Measurements from ENCODE around the gene KRT72.

Gene KRT72

DNA sequence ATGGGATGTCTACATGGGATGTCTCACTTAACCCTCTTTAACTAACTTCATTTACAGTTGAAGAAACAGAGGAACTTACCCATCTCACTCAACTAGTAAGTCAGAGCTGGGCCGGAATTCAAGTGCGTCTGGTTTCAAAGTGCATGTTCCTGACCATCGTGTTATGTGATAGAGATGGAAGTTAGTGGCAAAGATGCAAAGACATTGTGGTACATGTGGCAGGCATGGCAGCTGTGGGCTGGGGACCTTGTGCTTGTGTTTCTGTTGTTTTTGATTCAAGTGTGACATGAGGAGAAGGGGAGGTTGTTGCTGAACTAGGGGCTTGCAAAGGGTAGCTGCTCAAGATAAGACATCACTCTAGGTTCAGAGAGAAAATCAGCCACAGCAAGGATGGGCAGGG lies 25.3 kb downstream of the KRT72 start:
- DNase-seq: no peak

DNA sequence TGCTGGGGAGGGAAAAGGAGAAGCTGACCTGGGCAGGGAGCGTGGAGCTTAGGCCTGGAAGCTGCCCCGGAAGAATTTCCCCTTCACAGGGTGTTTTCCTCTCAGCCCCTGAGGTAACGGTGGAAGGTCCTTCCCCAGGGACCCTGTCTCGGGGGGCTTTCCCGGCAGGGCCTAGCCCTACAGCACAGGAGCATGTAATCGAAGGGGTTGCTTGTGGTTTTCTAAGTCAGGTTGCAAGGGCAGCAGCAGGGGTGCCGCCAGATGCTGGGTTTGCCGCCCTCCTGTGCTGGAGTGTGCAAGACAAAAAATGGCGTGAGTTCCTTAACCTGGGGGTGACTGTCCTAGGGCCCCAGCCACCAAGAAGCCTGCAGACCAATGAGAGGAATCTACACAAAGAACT lies 26.0 kb downstream of the KRT72 start:
- no peak for DNase-seq

DNA sequence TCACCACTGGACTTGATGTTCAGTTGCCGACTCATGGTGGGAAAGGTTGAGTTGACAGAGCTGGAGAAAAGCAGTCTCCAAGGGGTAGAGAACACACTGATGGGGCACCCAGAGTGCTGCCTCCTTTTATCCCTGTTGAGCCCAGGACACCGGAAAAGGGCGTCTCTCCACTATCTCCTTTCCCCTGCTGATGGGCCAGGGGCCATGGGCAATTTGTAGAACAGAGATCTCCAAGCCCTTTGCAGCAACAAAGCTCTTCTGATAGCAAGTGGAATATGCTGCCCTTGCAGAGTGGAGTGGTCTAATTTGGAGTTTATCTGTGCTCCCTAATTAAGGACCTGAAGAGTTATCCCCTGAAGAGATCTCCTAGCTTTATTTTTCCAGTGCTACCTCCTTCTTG lies 27.5 kb downstream of the KRT72 start, which contains the start of gene KRT74:
KRT74 (minus strand) TSS at position 101 of the 400 bp plus-strand sequence; CDS start at position 35, 66 bp downstream.
- DNase-seq: no peak

DNA sequence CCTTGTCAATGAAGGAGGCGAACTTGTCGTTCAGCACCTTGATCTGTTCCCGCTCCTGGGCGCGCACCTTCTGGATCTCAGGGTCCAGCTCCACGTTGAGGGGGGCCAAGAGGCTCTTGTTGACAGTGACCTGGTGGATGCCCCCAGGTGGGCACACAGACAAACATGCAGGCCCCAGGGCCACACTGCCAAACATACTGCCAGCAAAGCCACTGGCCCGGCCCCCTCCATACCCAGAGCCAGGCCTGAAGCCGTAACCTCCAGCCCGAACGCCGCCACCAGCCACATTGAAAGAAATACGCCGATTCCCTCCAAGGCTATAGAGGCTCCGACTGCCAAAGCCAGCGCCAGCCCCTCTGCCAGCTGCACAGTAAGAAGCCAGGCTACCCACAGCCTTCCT lies 28.0 kb downstream of the KRT72 start:
- no peak for DNase-seq

DNA sequence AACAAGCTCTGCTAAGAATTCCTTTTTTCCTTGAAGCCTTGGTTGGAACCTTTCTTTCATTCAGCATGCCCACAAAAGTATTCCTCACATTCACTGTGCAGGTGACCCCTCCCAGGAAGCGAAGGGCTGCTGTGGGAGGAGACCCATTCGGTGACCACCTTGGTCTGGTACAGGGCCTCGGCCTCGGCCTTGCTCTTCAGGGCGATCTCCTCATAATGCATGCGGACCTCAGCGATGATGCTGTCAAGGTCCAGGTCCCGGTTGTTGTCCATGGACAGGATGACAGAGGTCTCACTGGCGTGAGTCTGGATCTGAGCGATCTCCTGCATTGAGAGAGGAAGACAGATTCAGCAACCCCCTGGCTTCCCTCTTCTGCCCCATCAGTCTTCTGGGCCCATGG lies 30.8 kb downstream of the KRT72 start:
- DNase-seq: no peak

DNA sequence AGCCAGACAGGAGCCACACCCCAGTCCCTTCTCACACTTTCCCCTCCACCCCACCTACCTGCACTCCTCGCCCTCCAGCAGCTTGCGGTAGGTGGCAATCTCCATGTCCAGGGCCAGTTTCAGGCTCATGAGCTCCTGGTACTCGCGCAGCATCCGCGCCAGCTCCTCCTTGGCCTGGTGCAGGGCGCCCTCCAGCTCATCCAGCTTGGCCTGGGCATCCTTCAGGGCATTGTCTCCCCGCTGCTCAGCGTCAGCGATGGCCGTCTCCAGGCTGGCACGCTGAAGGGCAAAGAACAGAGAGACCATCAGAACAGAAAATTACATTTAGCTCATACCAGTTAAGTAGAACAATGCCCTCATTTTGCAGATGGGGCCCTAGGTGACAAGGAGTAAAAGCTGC lies 33.2 kb downstream of the KRT72 start:
- DNase-seq: no peak

DNA sequence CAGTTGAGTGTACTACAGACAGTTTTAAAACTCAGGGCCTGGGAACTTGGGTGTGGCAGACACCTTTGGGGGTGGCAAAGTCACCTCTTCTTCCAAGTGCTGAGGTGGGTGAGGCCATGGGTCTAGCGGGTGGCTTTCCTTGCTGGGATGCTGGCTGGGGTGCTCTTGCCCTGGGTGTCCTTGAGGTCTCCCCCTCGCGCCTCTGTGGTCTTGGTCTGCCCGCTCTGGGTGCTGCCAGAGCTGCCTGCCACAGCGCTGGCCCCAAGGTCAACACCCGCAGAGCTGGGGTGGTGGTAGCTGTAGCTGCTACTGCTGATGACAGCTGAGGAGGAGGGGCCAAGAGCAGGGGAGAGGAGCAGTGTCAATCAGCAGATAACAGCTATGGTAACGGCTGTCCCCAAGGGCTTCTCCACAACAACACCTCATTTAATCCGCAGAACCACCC lies 34.4 kb downstream of the KRT72 start:
- DNase-seq: peak; percentile 29

DNA sequence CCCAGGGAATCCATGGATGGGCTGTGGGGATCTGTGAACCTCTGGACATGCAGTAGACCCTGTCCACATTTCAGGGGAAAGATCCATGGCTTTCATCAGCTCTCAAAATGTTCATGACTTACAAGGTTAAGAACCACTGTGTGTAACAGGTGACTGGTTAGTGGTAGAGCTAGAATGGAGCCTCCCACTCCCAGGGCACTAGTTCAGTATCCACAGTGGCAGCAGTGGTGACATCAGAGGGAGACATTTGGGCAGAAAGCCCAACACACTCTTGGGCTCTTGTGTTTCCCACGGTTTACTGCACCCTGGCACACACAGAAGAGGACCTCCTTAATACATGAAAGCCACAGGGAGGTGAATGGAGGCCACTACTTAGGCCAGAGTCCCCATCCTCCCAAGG lies 36.7 kb downstream of the KRT72 start:
- DNase-seq: no peak

DNA sequence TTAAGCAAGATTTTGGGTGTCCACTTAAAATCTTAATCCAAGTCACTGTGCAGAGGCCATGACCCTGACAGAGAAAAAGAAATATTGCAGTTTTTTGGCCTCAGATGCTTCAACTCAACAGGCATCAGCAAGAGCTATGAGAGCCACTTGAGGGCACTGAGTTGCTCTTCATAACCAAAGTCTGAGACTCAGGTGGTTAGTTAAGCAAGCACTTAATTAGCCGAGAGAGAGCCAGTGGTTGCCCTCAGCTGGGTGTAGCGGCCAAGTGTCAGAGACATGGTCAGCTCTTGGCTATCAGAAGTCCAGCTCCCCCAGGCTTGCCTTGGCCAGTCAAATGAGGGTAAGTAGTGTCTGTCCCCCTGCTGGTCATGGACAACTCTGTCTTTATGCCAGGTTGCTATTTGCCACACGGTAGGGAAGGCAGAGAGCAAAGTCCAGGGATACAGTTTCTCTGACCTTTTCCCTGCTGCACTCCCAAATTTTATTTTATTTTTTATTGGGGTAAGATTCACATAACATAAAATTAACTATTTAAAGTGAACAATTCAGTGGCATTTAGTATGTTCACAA lies 39.3 kb downstream of the KRT72 start:
- DNase-seq: no peak

DNA sequence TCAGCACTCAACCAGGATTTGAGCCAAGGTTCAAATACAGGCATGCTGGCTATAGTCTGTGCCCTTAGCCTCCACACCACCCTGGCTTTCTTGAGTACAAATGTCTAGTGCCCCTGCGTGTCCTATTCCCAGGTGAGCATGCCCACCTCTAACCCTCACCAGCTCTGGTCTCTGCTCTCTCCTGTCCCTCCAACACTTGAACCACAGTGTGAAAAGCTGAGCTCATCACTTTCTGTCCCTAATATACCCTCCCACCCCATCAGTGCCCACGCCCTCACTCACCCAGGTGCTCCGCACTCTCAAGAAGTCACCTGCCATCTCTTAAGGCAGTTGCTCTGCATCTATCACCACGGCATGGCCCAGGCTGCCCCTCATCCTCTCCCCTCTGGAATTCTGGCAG lies 41.3 kb downstream of the KRT72 start:
- no peak for DNase-seq

DNA sequence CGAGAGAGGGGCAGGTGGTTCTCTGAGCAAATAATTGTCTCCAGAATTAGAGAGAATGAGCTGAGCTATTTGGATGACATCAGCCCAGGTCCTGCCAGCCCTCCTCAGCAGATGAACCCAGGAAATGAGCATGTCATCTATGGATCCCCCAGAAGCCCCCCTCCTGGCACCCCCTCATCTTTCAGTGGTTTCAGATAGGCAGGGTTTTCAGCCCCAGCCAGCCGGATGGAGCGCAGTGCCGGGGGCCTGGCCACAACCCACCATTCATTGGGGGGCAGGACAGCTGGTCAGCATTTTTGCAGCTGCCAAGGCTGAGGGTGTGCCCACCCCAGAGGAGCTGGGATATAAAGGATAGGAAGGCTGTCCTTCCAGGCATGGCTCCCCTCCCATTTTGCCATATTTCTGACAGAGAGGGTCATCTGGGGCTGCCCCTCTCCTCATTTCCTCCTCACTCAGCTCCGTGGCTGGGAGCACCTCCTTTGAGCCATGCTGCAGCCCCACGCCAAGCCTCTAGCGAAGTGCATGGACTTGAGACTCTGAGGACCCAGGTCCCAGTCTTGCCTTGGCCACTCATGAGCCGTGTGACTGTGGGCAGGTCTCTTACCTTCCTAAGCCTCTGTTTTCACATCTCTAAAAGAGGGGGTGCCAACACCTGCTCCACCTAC lies 42.4 kb downstream of the KRT72 start:
- no peak for DNase-seq

DNA sequence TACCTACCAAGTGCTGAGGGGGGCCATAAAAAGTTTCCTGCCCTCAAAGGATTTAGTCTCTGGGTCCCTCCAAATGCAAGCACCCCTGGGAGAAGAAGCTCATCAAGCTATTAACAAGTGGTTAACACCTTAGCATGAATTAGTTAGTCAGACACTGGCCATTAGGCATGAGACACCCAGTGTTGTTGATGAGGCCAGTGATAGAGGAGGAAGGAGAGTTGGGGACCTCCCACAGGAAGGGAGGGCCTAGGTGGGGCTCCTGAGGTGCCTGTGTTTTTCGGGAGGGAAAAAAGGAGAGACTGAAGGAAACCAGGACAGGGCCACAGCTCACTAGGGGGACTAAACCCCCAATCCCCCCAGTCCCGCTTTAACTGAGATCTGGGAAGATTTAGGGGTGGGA lies 43.8 kb downstream of the KRT72 start:
- DNase-seq: no peak

DNA sequence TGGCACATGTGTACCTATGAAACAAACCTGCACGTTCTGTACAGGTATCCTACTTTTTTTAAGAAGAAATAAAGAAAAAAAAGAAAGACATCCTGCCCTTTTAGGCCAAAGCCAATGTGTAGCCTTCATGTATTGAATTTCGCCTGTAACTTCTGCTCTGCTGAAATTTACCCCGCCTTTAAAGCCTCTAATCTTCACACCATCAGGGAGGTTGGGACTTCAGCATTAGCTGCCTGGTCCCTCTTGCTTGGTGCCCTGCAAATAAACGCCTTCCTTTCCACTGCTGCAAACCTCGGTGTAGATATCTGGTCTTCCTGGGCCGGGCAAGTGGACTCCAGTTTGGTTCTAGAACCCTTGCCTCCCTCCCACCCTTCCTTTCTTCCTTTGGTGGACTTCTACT lies 45.7 kb downstream of the KRT72 start:
- DNase-seq: no peak

DNA sequence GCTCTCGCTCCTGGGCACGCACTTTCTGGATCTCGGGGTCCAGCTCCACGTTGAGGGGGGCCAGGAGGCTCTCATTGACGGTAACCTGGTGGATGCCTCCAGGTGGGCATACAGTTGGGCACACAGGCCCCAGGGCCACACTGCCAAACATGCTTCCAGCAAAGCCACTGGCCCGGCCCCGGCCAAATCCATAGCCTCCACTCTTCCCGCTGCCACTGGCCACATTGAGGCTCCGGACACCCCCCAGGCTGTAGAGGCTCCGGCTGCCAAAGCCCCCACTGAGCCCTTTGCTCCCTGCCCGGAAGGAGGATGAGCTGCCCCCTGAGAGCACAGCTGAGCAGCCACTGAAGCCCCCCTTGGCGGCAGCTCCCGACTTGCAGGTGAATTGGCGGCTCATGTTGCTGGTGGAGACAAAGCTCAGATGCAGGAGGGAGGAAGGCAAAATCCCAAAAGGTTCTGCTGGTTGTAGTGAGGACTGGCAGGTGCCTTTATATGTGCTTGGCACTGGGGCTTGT lies 48.5 kb downstream of the KRT72 start, which contains the start of gene KRT71:
KRT71 (minus strand) TSS at position 465 of the 515 bp plus-strand sequence; CDS start at position 397, 68 bp downstream.
- no peak for DNase-seq

DNA sequence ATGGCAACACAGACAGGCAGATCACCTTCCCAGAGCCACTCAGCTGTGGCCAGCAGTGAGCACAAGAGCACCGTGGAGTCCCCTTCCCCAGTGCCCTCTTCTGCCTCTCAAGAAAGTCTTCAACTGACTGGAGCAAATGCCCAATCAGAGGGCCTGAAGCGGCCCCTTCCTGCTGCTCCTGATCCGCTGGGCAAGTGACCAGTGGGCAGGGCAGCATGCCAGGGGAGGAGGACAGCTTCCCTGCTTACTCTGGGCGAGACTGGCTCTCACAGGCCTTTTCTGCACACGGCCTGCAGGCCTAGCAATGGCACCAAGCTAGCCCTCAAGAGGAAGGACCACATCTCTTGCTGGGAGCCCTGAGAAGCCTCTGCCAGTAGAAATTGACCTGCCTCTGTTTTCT lies 49.2 kb downstream of the KRT72 start:
- DNase-seq: no peak

DNA sequence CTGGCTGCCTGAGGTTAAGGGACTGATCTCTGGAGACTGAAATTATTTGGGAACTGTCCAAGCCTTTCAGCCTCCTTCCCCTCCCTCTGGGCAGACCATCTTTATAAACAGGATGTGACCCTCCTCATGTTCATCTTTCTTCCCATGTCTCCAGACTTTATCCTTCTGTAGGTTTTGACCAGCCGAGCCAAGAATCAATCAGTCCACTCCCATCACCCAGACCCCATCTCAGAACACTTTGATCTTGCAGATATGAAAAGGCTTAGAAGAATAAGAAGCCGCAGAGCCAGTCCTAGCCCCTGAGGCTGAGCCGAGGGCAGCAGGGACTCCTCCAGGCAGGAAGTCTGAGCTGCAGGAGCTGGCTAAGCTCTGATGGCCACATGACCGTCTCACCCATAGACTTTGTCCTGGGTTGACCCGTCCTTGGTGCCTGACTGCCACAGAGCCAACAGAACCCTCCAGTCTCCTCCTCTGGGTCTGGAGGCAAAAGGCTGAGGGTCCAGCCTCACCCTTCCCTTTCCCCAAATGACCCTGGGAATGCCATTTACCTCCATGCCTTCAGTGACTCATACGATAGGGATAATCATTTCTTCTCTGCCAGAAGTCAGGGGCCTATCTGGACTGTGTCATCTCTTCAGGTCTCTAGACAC lies 49.9 kb downstream of the KRT72 start:
- no peak for DNase-seq

DNA sequence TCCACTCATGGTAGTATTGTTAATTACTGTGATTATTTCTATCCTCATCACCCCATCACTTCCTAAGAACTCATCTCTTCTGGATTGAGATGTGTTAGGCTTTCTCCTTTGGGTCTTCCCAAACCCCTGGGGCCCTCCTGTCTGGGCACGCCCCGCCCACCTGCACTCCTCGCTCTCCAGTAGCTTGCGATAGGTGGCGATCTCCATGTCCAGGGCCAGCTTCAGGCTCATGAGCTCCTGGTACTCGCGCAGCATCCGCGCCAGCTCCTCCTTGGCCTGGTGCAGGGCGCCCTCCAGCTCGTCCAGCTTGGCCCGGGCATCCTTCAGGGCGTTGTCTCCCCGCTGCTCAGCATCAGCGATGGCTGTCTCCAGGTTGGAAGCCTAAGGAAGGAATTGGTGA lies 55.1 kb downstream of the KRT72 start:
- no peak for DNase-seq

DNA sequence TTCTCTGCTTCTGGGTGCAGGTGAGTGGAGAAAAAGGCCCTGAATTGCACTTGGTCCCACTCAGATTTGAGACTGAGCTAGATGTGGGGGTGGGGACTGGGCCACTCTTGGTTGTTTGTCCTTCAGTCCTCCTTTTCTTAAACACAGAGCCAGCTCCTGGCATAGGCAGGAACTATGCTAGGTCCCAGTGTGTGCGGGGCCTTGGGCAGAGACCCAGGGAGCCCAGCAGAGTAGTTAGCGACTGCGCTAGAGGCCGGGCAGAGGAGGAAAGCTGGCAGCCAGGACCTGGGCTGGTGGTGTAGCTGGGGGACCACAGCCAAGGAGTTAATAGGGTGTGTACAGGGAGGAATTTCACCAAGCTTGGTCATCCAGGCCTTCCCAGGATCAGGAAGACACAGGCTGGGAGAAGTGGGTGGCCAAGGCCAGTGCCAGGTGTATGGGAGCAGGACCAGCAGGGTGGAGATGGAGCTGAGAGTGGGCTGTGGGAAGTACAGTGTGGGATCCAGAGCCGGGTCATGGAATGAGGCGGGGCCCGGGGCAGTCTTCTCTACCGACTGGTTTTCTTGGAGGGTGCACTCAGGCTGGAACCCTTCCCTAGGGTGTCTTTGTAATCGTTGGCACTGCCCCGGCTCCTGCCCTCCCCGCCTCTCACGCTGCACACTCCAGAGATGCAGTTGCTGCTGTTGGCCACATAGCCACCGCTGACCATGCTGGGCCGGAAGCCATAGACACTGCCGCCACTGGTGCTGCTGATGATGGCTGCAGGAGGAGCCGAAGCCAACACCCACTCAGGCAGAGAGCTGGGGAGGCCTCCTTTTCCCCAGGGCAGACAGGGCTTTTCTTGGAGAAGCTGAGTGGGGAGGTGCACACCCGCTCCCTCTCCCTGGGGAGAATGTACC lies 57.0 kb downstream of the KRT72 start:
- no peak for DNase-seq

DNA sequence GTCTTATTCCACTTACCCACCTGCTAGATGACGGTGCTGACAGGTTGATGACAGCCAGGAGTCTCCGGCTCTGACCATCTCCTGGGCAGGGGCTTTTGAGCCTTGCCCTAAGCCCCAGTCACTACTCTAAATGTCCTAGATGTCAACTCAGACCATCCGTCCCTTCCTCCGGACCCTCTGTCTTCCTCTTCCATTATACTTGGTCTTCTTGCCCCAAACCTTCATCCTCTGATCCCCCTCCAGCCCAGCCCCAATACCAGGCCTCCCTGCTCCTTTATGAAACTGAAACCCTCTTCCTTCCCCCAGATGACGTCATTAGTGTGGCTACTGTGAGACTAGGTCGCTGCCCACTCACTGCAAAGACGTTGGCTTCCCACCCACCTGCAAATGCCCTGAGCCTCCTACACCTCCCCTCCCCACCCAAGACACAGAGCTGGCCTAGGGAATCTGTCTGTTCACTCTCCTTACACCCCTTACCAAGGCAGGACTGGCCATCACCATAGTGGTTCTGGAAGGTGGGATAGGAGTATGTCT lies 58.4 kb downstream of the KRT72 start:
- no peak for DNase-seq

DNA sequence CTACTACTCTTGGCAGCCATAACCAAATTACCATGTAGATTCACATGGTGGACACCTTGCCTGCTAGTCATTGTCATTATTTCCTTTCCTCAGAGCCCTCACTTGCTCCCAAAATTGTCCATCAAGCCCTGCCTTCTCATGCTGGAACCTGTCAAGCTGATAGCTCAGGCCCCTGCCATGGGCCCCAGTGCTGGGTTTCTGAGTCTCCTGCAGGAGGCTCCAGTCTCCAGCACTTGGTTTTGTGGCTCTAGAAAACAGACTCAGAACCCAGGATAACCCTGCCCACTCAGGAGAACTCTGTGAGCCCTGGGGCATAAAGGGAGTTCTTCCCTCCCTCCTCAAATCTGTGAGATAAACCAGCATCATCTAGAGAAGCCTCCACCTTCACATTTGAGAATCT lies 59.1 kb downstream of the KRT72 start:
- DNase-seq: peak; percentile 2

DNA sequence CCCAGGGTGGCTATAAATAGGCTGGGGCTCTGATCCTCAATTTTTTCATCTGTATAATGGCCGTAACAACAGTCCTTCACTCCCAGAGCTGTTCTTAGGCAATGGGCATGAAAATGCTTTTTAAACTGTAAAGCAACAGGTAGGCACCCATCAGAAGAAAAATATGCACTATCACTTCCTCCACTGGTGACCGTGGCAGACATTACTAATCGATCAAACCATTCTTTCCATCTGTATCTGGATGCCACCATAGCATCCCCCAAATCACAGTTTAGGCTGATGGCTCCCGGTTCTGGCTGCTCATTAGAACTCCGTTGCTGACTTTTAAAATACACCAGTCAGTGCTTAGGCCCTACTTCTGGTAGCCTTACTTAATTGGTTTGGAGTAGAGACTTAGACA lies 59.6 kb downstream of the KRT72 start:
- no peak for DNase-seq

DNA sequence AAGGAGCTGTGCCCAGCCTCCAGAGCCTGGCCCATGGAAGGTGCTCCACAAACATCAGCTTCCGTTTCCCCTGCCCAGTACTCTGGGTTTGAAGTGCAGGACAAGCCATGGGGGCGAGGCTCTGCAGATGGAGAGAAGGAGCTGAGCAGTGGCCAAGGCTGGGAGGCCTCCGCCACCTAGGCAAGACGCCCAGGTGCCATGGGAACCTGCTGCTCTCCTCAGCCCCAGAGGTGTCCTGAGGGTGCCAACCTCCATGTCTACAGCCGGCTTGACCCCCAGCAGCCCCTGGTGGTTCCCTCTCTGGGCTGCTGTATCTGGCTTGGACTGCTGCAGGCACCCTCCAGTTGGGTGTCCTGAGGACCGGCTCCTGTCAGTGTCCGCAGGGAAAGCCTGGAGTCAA lies 60.7 kb downstream of the KRT72 start:
- no peak for DNase-seq

DNA sequence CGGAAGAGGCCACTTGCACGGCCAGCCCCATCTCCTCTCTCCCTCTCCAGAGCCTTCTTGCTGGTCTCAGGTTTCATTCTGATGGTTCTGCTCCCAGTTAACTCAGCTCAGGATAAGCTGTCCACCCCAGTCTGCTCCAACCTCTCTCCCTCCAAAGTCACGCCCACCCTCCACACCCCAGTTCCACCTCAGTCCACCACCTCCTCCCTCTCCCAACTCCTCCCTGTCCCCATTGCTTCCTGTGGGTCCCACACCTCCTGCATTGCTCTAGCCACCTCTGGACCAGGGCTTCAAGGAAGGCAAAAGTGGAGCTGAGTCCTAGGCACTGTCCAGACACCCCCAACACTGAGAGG lies 61.5 kb downstream of the KRT72 start:
- no peak for DNase-seq
